Measurements from ENCODE around the gene ZNF263.

Gene ZNF263
- total RNA-seq: 27.4 to 41.1 (median 39.5) reads per million in 3 experiments

GRCh38 chr16:3282730-3283542, at the start of gene ZNF263:
ZNF263 (plus strand) TSS chr16:3283491; CDS start chr16:3283819, 328 bp downstream.
- peak; percentile 95 for DNase-seq

GRCh38 chr16:3234543-3234856, 48.8 kb upstream of the ZNF263 start:
- no peak for DNase-seq

GRCh38 chr16:3234857-3235561, 48.3 kb upstream of the ZNF263 start, which contains the start of gene ZNF200:
ZNF200 (minus strand) TSS chr16:3235158; CDS start chr16:3233755, 1,403 bp downstream.
- peak; percentile 92 for DNase-seq

GRCh38 chr16:3235856-3236669, 47.2 kb upstream of the ZNF263 start:
- peak; percentile 57 for DNase-seq

GRCh38 chr16:3241761-3242160, 41.5 kb upstream of the ZNF263 start:
- DNase-seq: no peak

- DNase-seq: no peak
These were observed 40.6 kb upstream of the ZNF263 start for GRCh38 chr16:3242709-3243108.

- DNase-seq: no peak
These were observed 39.4 kb upstream of the ZNF263 start for GRCh38 chr16:3243882-3244281.

- DNase-seq: no peak
These were observed 37.3 kb upstream of the ZNF263 start for GRCh38 chr16:3246002-3246401.

- DNase-seq: no peak
These were observed 36.4 kb upstream of the ZNF263 start for GRCh38 chr16:3246876-3247275.

- DNase-seq: no peak
These were observed 34.7 kb upstream of the ZNF263 start for GRCh38 chr16:3248596-3248995.

GRCh38 chr16:3249020-3249419, 34.3 kb upstream of the ZNF263 start:
- no peak for DNase-seq

GRCh38 chr16:3249451-3249850, 33.8 kb upstream of the ZNF263 start:
- DNase-seq: no peak

- DNase-seq: no peak
These were observed 30.3 kb upstream of the ZNF263 start for GRCh38 chr16:3252967-3253366.

- DNase-seq: no peak
These were observed 29.0 kb upstream of the ZNF263 start for GRCh38 chr16:3254309-3254708.

- DNase-seq: no peak
These were observed 27.0 kb upstream of the ZNF263 start, which contains the start of gene MEFV for GRCh38 chr16:3256146-3256865. MEFV (minus strand) TSS chr16:3256633; CDS start chr16:3256587, 46 bp downstream.

GRCh38 chr16:3256866-3257465, 26.3 kb upstream of the ZNF263 start:
- DNase-seq: no peak

GRCh38 chr16:3259836-3260235, 23.5 kb upstream of the ZNF263 start:
- DNase-seq: no peak

GRCh38 chr16:3262517-3262916, 20.8 kb upstream of the ZNF263 start:
- DNase-seq: no peak

- peak; percentile 94 for DNase-seq
These were observed 18.9 kb upstream of the ZNF263 start for GRCh38 chr16:3264137-3265036.

- DNase-seq: no peak
These were observed 16.3 kb upstream of the ZNF263 start for GRCh38 chr16:3266873-3267537.

Measured in central memory CD4-positive, alpha-beta T cell (primary cell).